ENCODE results near the gene EEF2K.

DNA sequence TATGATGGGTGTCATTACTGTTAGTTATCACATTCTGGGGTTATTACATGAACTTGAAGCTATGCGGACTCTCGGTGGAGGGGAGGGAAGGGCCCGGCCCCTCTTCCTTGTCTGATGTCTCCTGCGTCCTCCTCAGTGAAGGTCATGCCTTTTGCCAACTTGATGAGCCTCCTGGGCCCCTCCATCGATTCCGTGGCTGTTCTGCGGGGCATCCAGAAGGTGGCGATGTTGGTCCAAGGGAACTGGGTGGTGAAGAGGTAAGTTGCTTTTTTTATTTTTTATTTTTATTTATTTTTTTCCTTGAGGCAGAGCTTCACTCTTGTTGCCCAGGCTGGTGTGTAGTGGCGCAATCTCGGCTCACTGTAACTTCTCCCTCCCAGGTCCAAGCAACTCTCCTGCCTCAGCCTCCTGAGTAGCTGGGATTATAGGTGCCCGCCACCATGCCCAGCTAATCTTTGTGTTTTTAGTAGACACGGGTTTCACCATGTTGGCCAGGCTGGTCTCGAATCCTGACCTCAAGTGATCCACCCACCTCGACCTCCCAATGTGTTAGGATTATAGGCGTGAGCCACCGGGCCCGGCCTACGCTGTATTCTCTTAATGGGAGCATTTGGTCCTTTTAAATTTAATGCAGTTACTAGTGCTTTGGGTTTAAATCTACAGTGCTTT, 112.7 kb downstream of the EEF2K start:
- TF ChIP-seq, protein P1, sequence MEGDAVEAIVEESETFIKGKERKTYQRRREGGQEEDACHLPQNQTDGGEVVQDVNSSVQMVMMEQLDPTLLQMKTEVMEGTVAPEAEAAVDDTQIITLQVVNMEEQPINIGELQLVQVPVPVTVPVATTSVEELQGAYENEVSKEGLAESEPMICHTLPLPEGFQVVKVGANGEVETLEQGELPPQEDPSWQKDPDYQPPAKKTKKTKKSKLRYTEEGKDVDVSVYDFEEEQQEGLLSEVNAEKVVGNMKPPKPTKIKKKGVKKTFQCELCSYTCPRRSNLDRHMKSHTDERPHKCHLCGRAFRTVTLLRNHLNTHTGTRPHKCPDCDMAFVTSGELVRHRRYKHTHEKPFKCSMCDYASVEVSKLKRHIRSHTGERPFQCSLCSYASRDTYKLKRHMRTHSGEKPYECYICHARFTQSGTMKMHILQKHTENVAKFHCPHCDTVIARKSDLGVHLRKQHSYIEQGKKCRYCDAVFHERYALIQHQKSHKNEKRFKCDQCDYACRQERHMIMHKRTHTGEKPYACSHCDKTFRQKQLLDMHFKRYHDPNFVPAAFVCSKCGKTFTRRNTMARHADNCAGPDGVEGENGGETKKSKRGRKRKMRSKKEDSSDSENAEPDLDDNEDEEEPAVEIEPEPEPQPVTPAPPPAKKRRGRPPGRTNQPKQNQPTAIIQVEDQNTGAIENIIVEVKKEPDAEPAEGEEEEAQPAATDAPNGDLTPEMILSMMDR (IDR thresholded peaks at IDR 0.05) = peak in 1 of 3 donors; percentile 39
- TF ChIP-seq POLR2A (IDR thresholded peaks at IDR 0.05) = no peak
- TF ChIP-seq POLR2AphosphoS5 (IDR thresholded peaks at IDR 0.05) = no peak
